PC-3 (cell line): ENCODE measurements around the gene SMIM1. TPM values are rescaled to one million over a fixed set of nuclear protein-coding genes. Genes with fewer than 3 reads are reported as not detected.

Experiments used
- ATAC-seq: fragments of 200-7000 bp; cut with Tn5 transposase; 2 replicates; pipeline ENCODE4 v1.9.1; 2020; ENCODE audit warnings: mild to moderate bottlenecking, moderate library complexity
- BruUV-seq: library from RNA; stranded (reverse); fragments of 400-500 nt; replicated peaks from 2 replicates; lab custom pipeline; 2021; lab: Mats Ljungman, UMichigan
- CTCF ChIA-PET: fragments of 300-600 bp; sonication (Branson Sonifier 250); formaldehyde crosslinking; loops from one replicate; lab custom pipeline; 2022; ENCODE audit warnings: antibody characterized with exemption; lab: Charles Lee
- POLR2A ChIA-PET: fragments of 300-600 bp; sonication (Branson Sonifier 250); formaldehyde crosslinking; loops from one replicate; lab custom pipeline; 2022; ENCODE audit warnings: antibody characterized with exemption; ENCODE audit not compliant: unreplicated experiment; lab: Charles Lee
- DNase-seq: peaks from one replicate; pipeline ENCODE4 v3.0.0-alpha.2; 2015
- H2AFZ ChIP-seq: fragments of 300-600 bp; sonication (generic); 2 replicates; pipeline ENCODE4 v1.6.0; 2016; ENCODE audit warnings: antibody characterized with exemption, low read length
- H3F3A ChIP-seq: fragments of 300-600 bp; sonication (generic); one replicate; pipeline ENCODE4 v1.6.0; 2017; ENCODE audit warnings: antibody characterized with exemption, low read length, control low read depth, mild to moderate bottlenecking; ENCODE audit not compliant: unreplicated experiment
- H3K27ac ChIP-seq: fragments of 300-600 bp; sonication (generic); 2 replicates; pipeline ENCODE4 v1.5.1; 2016; ENCODE audit warnings: mild to moderate bottlenecking, low read length
- H3K27me3 ChIP-seq: fragments of 300-600 bp; sonication (generic); 2 replicates; pipeline ENCODE4 v1.6.1; 2016; ENCODE audit warnings: low read length, mixed read lengths
- H3K36me3 ChIP-seq: fragments of 300-600 bp; sonication (generic); 2 replicates; pipeline ENCODE4 v1.6.1; 2016; ENCODE audit warnings: low read depth, mixed run types, low read length, mixed read lengths
- H3K4me1 ChIP-seq: fragments of 300-600 bp; sonication (generic); 2 replicates; pipeline ENCODE4 v1.5.1; 2016; ENCODE audit warnings: low read length; ENCODE audit not compliant: insufficient read depth
- H3K4me2 ChIP-seq: fragments of 300-600 bp; sonication (generic); 2 replicates; pipeline ENCODE4 v1.6.0; 2016; ENCODE audit warnings: low read length
- H3K4me3 ChIP-seq: fragments of 300-600 bp; sonication (generic); 2 replicates; pipeline ENCODE4 v1.5.1; 2016; ENCODE audit warnings: mild to moderate bottlenecking, low read length, mixed read lengths
- H3K79me2 ChIP-seq: fragments of 300-600 bp; sonication (generic); 2 replicates; pipeline ENCODE4 v1.6.1; 2017; ENCODE audit warnings: low read length, mixed read lengths
- H3K9ac ChIP-seq: fragments of 300-600 bp; sonication (generic); 2 replicates; pipeline ENCODE4 v1.6.0; 2016; ENCODE audit warnings: mild to moderate bottlenecking, low read length
- H3K9me2 ChIP-seq: fragments of 300-600 bp; sonication (generic); replicated peaks from 2 replicates; pipeline ENCODE4 v1.6.1; 2016; ENCODE audit warnings: mixed run types, low read length, mixed read lengths
- H3K9me3 ChIP-seq: fragments of 300-600 bp; sonication (generic); 2 replicates; pipeline ENCODE4 v1.6.1; 2016; ENCODE audit warnings: low read length, mixed read lengths
- H4K20me1 ChIP-seq: fragments of 300-600 bp; sonication (generic); 2 replicates; pipeline ENCODE4 v1.6.1; 2016; ENCODE audit warnings: low read length, mixed read lengths
- EZH2 ChIP-seq: fragments of 300-600 bp; sonication (generic); IDR thresholded peaks from one replicate; pipeline ENCODE4 v1.6.1; 2017; ENCODE audit warnings: antibody characterized with exemption, mild to moderate bottlenecking, low read length; ENCODE audit not compliant: unreplicated experiment
- EZH2phosphoT487 ChIP-seq: fragments of 300-600 bp; sonication (generic); IDR thresholded peaks from 2 replicates; pipeline ENCODE4 v1.6.1; 2018; ENCODE audit warnings: mild to moderate bottlenecking, antibody characterized with exemption, low read length, borderline replicate concordance
- intact Hi-C: fragments of 100-400 bp; cut with micrococcal nuclease; formaldehyde crosslinking; loops from 2 replicates; pipeline ENCODE4 v1.9.0; 2023
- total RNA-seq: library from RNA; depleted of rRNA; stranded (reverse); fragments of >200 nt; gene quantifications from 2 replicates; pipeline ENCODE4 v1.2.3, GENCODE V29; 2014
- TF ChIP-seq, protein P1 (sequence below): fragments of 300-600 bp; sonication (generic); conservative IDR thresholded peaks from 2 replicates; pipeline ENCODE4 v1.5.1; 2017; ENCODE audit warnings: antibody characterized with exemption, low read depth, mild to moderate bottlenecking, low read length

SMIM1 gene
- total RNA-seq, 1 experiment from 2014 or later: 10.8 TPM

DNA sequence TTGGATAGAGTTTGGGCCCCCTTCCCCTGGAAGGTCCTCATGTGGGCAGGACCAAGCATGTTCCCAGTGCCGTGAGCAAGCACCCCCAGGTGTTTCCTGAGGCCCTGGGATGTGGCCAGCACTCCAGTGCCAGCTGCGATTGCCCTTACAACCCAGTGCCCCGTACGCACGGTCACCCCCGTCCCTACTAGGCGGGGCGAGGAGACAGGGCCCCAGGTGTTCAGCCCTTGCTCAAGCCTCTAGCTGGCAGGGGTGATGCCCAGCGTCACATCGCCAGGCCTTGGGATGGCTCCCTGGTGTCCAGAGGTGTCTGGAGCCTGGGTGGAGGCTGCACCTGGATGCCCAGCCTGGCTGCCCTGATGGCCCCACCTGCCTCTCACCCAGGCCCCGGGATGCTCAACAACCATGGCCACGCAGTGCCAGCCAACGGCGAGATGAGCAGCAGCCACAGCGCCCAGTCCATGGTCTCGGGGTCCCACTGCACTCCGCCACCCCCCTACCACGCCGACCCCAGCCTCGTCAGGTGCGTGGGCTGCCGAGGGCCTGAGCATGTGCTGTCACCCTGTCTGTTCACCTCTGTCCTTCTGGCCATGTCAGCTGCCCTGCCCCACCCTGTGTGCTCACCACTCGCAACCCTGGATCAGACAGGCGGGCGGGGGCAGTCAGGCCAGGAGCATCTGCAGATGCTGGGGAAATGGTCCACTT is 41.9 kb upstream of the SMIM1 start:
- intact Hi-C loops: no loop called here
- H3K9me3 ChIP-seq: no peaks in the 10 kb centered on the region
- TF ChIP-seq EZH2: no peak
- TF ChIP-seq EZH2phosphoT487: no peak
- TF ChIP-seq, protein P1, sequence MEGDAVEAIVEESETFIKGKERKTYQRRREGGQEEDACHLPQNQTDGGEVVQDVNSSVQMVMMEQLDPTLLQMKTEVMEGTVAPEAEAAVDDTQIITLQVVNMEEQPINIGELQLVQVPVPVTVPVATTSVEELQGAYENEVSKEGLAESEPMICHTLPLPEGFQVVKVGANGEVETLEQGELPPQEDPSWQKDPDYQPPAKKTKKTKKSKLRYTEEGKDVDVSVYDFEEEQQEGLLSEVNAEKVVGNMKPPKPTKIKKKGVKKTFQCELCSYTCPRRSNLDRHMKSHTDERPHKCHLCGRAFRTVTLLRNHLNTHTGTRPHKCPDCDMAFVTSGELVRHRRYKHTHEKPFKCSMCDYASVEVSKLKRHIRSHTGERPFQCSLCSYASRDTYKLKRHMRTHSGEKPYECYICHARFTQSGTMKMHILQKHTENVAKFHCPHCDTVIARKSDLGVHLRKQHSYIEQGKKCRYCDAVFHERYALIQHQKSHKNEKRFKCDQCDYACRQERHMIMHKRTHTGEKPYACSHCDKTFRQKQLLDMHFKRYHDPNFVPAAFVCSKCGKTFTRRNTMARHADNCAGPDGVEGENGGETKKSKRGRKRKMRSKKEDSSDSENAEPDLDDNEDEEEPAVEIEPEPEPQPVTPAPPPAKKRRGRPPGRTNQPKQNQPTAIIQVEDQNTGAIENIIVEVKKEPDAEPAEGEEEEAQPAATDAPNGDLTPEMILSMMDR: no peak
- H3K9ac ChIP-seq: no peak overlapping the region
- no TSS peak for BruUV-seq
- no peak overlapping the region for H2AFZ ChIP-seq
- no peaks in the 10 kb centered on the region for H3F3A ChIP-seq
- ChIA-PET CTCF (interaction anchor here (0.9 kb wide), 1 partner anchor 278 kb away, joined by 3 read pairs; no protein-coding TSS in a partner anchor), POLR2A (no interaction called here)
- H3K4me3 ChIP-seq: no peak overlapping the region
- DNase-seq (no peak), ATAC-seq (no peak; the same call in 1 of the 2 replicates)
- no peaks in the 10 kb centered on the region for H3K4me1 ChIP-seq
- no peaks in the 10 kb centered on the region for H3K9me2 ChIP-seq
- H3K36me3 ChIP-seq: no peaks in the 10 kb centered on the region
- peaks cover 6% of the 10 kb centered on the region; the same call in 1 of the 2 replicates for H3K27me3 ChIP-seq
- H3K4me2 ChIP-seq: no peak overlapping the region
- H4K20me1 ChIP-seq: no peaks in the 10 kb centered on the region
- no peaks in the 10 kb centered on the region for H3K79me2 ChIP-seq
- no peak overlapping the region for H3K27ac ChIP-seq

DNA sequence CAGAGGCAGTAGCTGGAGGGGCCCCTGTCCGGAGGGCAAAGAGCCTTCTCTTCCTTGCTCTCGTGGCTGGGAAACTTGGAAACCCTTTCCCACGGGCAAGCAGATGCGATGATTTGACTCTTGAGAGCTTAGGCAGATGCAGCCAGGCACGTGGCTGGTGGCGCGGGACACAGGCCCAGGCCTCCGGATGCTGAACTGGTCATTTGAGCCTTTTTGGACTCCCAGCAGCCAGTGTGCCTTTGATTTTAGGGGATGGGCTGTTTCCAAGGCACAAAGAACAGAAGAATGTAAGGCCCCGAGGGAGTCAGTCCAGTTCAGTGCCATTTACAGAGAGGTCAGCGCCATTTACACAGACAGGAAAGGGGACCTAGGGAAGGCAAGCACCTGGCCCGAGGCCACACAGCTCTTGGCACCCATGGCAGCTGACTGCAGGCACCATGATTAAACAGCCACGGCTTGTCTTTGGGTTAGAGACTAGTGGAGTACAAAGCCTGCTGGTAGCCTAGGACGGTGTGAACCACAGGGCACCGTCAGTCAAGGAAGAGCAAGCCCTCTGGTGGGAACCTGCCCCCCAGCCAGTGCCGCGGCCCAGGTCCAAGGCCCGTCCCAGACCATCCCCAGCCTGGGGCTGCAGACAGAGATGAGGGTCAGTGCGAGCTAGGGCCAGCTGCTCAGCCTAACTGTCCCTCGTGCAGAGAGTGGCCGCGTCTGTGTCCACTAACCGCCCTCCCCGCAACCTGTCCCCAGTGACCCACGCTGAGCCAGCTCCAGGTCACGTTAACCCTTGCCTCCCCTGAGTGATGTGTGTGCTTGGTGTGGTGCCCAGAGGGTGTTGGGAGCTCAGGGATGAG is 40.7 kb upstream of the SMIM1 start:
- Histone ChIP-seq H3K4me1 (no peaks in the 10 kb centered on the region), H2AFZ (no peak overlapping the region), H3K9ac (no peak overlapping the region), H3K27ac (no peak overlapping the region), H3F3A (no peaks in the 10 kb centered on the region), H3K9me2 (no peaks in the 10 kb centered on the region), H3K4me3 (no peak overlapping the region), H4K20me1 (no peaks in the 10 kb centered on the region), H3K27me3 (peaks cover 6% of the 10 kb centered on the region; the same call in 1 of the 2 replicates), H3K36me3 (peaks cover 7% of the 10 kb centered on the region; the same call in 1 of the 2 replicates), H3K79me2 (no peaks in the 10 kb centered on the region), H3K9me3 (no peaks in the 10 kb centered on the region), H3K4me2 (no peak overlapping the region)
- ChIA-PET POLR2A (no interaction called here), CTCF (no interaction called here)
- no peak for ATAC-seq
- no TSS peak for BruUV-seq
- intact Hi-C loops: no loop called here
- TF ChIP-seq, protein P1: no peak
- no peak for TF ChIP-seq EZH2
- no peak for TF ChIP-seq EZH2phosphoT487
- no peak for DNase-seq
